ENCODE measurements around the gene SLC10A7.
A peak's percentile ranks its signal among the peaks of the same experiment; 100 is the strongest.

SLC10A7 gene

GRCh38 chr4:146238107-146238506 is 283.6 kb downstream of the SLC10A7 start:
- no peak for DNase-seq (ENCODE audit: low read depth)
- no peak overlapping the region for H3K4me3 ChIP-seq (ENCODE audit: low read length)
- TF ChIP-seq, protein P1, sequence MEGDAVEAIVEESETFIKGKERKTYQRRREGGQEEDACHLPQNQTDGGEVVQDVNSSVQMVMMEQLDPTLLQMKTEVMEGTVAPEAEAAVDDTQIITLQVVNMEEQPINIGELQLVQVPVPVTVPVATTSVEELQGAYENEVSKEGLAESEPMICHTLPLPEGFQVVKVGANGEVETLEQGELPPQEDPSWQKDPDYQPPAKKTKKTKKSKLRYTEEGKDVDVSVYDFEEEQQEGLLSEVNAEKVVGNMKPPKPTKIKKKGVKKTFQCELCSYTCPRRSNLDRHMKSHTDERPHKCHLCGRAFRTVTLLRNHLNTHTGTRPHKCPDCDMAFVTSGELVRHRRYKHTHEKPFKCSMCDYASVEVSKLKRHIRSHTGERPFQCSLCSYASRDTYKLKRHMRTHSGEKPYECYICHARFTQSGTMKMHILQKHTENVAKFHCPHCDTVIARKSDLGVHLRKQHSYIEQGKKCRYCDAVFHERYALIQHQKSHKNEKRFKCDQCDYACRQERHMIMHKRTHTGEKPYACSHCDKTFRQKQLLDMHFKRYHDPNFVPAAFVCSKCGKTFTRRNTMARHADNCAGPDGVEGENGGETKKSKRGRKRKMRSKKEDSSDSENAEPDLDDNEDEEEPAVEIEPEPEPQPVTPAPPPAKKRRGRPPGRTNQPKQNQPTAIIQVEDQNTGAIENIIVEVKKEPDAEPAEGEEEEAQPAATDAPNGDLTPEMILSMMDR (conservative IDR thresholded peaks at IDR 0.05; ENCODE audit: low read length), result no peak

DNA sequence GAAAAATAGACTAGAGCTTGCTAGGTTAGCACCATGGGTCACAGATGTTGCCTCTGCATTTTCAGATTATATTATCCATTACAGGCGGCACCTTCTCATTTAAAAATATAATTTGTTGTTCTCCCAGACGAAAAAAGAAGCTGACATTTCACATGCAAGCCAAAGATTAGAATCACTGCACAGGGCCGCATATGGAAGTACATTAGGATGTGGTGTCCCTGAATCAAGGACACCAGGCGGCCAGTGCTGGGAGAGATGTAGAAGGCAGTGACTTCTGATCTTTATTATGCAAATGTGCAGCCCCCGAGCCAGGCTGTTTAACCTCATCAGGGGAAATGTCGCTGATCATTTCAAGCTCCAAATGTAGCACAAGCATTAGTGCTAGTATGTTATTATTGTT is 284.6 kb downstream of the SLC10A7 start:
- no peak overlapping the region for H3K4me3 ChIP-seq (ENCODE audit: low read length)
- TF ChIP-seq, protein P1 (conservative IDR thresholded peaks at IDR 0.05; ENCODE audit: low read length), result no peak
- DNase-seq (ENCODE audit: low read depth), result no peak

GRCh38 chr4:146236216-146236615 is 285.5 kb downstream of the SLC10A7 start:
- no peak overlapping the region for H3K4me3 ChIP-seq (ENCODE audit: low read length)
- TF ChIP-seq, protein P1 (conservative IDR thresholded peaks at IDR 0.05; ENCODE audit: low read length), result no peak

DNA sequence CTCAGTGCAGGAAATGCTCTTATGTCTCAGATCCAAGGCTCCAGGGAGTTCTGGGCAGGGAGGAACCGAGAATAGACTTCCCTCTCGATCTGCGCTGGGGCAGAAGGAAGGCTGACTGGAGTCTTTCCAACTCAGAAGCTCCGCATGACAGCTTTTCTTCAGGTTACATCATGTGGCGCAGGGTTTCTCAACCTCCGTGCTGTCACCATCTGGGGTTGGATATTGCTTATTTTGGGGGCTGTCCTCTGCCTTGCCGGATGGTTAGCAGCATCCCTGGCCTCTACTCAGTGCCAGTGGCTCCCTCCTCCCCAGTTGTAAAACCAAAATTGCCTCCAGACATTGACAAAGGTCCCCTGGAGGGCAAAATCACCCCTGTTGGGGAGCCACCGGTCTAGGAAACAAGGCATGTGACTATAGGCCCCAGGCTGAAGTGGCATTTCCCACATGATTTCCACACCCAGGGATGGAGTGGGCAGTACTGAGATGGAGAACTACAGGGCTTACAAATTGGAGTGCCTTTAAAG is 286.0 kb downstream of the SLC10A7 start:
- TF ChIP-seq, protein P1 (conservative IDR thresholded peaks at IDR 0.05; ENCODE audit: low read length), result no peak
- peak; percentile 72 for DNase-seq (ENCODE audit: low read depth)
- H3K4me3 ChIP-seq (ENCODE audit: low read length), result no peak overlapping the region

More at GRCh38 chr4:146236216-146236615, 285.5 kb downstream of the SLC10A7 start:
- no peak for DNase-seq (ENCODE audit: low read depth)

GRCh38 chr4:146232131-146232722 is 289.5 kb downstream of the SLC10A7 start:
- H3K4me3 ChIP-seq (ENCODE audit: low read length), result no peak overlapping the region
- no peak for DNase-seq (ENCODE audit: low read depth)
- TF ChIP-seq, protein P1 (conservative IDR thresholded peaks at IDR 0.05; ENCODE audit: low read length), result no peak

GRCh38 chr4:146229406-146229805 is 292.3 kb downstream of the SLC10A7 start:
- TF ChIP-seq, protein P1 (conservative IDR thresholded peaks at IDR 0.05; ENCODE audit: low read length), result no peak
- no peak overlapping the region for H3K4me3 ChIP-seq (ENCODE audit: low read length)
- no peak for DNase-seq (ENCODE audit: low read depth)

- H3K4me3 ChIP-seq (ENCODE audit: low read length), result no peak overlapping the region
- no peak for DNase-seq (ENCODE audit: low read depth)
- TF ChIP-seq, protein P1 (conservative IDR thresholded peaks at IDR 0.05; ENCODE audit: low read length), result no peak
Measured at GRCh38 chr4:146224326-146224966, 297.3 kb downstream of the SLC10A7 start.

All from AG10803 (cell line).